Right lung (tissue), 5 donors: ENCODE results near the gene ANO6. TPM values are rescaled to one million over a fixed set of nuclear protein-coding genes. Genes with fewer than 3 reads are reported as not detected.

Experiments
- DNase-seq, 2 donors: peaks; one replicate each; pipeline ENCODE4 v3.0.0-alpha.2; 2013
- polyA plus RNA-seq, 5 donors: library from polyadenylated mRNA; unstranded; fragments of 120-200 nt; gene quantifications; one replicate each; pipeline versions ENCODE4 v1.2.1 to v1.2.3, GENCODE V29; 2013; ENCODE audit warnings: inconsistent platforms in 1 of 5, low replicate concordance in 1 of 5; ENCODE audit not compliant: insufficient read length in 5 of 5, insufficient read depth in 1 of 5

ANO6 gene
- polyA plus RNA-seq, 5 donors = 41.6 to 73.6 (median 64.2) TPM

- DNase-seq = no peak
These were observed 57.9 kb downstream of the ANO6 start for GRCh38 chr12:45273717-45274271.

- DNase-seq = no peak
These were observed 60.4 kb downstream of the ANO6 start for GRCh38 chr12:45276154-45276755.

GRCh38 chr12:45278447-45278846 is 62.6 kb downstream of the ANO6 start:
- DNase-seq = no peak

GRCh38 chr12:45279931-45280830 is 64.3 kb downstream of the ANO6 start:
- DNase-seq = no peak

- no peak for DNase-seq
These were observed 66.1 kb downstream of the ANO6 start for GRCh38 chr12:45281994-45282393.

- DNase-seq = no peak
These were observed 66.5 kb downstream of the ANO6 start for GRCh38 chr12:45282411-45282810.

GRCh38 chr12:45284096-45284901 is 68.4 kb downstream of the ANO6 start:
- no peak for DNase-seq

- DNase-seq = no peak
These were observed 69.8 kb downstream of the ANO6 start for GRCh38 chr12:45285717-45286116.

GRCh38 chr12:45286621-45287020 is 70.7 kb downstream of the ANO6 start:
- no peak for DNase-seq

- DNase-seq = no peak
These were observed 73.6 kb downstream of the ANO6 start for GRCh38 chr12:45289245-45290215.

GRCh38 chr12:45290216-45290605 is 74.3 kb downstream of the ANO6 start:
- no peak for DNase-seq

- no peak for DNase-seq
These were observed 75.6 kb downstream of the ANO6 start for GRCh38 chr12:45291518-45291917.

GRCh38 chr12:45292486-45293195 is 76.7 kb downstream of the ANO6 start:
- no peak for DNase-seq

GRCh38 chr12:45294906-45295305 is 79.0 kb downstream of the ANO6 start:
- DNase-seq = no peak

- DNase-seq = no peak
These were observed 80.2 kb downstream of the ANO6 start for GRCh38 chr12:45296046-45296586.

GRCh38 chr12:45298047-45298446 is 82.2 kb downstream of the ANO6 start:
- DNase-seq = no peak

GRCh38 chr12:45298721-45299692 is 83.1 kb downstream of the ANO6 start:
- DNase-seq = no peak

GRCh38 chr12:45302621-45303369 is 86.9 kb downstream of the ANO6 start:
- DNase-seq = no peak
